HG02759 (cell line): ENCODE results near the gene TAPBP.
A peak's percentile ranks its signal among the peaks of the same experiment; 100 is the strongest.
"Not testable (repeated sequence)": the region's sequence is repeated elsewhere in the genome, so short reads cannot be mapped to it uniquely, and the experiment has no call there.

ENCODE experiments used
- ATAC-seq: cut with Tn5 transposase; IDR thresholded peaks from one replicate; pipeline ENCODE4 v1.9.1; 2021; ENCODE audit warnings: mild to moderate bottlenecking, moderate library complexity; ENCODE audit not compliant: unreplicated experiment

The TAPBP gene

DNA sequence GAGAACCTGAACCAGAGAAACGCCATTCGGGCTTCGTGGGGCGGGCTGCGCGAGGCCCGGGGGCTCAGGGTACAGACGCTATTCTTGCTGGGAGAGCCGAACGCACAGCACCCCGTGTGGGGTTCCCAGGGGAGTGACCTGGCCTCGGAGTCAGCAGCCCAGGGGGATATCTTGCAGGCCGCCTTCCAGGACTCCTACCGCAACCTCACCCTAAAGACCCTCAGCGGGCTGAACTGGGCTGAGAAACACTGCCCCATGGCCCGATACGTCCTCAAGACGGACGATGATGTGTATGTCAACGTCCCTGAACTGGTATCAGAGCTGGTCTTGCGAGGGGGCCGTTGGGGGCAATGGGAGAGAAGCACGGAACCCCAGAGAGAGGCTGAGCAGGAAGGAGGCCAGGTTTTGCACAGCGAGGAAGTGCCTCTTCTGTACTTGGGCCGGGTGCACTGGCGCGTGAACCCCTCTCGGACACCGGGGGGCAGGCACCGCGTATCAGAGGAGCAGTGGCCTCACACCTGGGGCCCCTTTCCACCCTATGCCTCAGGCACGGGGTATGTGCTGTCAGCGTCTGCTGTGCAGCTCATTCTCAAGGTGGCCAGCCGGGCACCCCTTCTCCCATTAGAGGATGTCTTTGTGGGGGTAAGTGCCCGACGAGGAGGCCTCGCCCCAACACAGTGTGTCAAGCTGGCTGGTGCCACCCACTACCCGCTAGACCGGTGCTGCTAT is 36.1 kb downstream of the TAPBP start:
- no peak for ATAC-seq

DNA sequence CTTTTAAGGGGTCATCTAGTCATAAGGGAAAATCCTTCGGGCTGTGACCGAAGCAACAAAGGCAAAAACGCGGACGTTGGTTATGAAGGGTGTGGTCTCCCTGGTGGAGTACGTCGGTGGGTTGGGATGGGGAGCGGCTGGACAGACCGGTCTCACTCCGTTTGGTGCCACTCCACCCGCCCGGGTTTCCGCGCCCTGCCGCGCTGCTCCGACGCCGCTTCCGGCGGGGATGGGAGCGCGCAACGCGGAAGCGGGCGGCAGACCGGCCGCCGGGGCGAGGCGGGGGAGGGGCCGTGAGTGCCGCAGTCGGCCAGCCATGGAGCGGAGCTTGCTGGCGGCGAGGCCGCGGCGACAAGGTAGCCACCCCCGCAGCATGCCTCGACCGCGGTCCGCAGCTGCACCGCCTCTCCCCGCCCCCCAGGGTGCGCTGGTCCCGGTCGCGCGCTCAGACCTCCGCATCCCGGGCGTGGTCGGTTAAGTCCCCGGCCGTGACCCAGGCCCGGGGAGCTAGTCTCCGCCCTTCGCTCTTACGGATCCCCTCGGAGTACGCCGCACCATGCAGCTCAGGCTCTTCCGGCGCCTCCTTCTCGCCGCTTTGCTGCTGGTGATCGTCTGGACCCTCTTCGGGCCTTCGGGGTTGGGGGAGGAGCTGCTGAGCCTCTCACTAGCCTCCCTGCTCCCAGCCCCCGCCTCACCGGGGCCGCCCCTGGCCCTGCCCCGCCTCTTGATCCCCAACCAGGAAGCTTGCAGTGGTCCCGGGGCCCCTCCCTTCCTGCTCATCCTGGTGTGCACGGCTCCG is 36.8 kb downstream of the TAPBP start, which contains the start of gene B3GALT4:
Gene B3GALT4, plus strand, starts transcription at position 260 of the 799 bp plus-strand sequence. Its CDS starts 297 bp downstream, at position 557.
- peak; percentile 61 for ATAC-seq

DNA sequence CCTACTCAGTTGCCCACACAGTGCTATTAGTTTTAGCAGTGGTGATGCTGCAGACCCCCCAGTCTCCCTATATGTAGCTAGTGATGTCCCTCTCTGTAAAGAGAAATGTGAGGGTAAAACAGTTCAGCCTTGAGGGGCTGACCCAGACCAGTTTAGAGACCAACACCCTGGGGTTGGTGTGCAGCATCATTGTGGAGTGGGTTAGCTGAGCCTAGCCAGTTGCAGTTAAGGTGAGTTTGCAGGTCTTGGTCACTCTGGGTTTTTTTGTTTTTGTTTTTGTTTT is 37.4 kb downstream of the TAPBP start:
- ATAC-seq: no peak

GRCh38 chr6:33275795-33276580 is 37.9 kb downstream of the TAPBP start:
- not testable (repeated sequence) for ATAC-seq

DNA sequence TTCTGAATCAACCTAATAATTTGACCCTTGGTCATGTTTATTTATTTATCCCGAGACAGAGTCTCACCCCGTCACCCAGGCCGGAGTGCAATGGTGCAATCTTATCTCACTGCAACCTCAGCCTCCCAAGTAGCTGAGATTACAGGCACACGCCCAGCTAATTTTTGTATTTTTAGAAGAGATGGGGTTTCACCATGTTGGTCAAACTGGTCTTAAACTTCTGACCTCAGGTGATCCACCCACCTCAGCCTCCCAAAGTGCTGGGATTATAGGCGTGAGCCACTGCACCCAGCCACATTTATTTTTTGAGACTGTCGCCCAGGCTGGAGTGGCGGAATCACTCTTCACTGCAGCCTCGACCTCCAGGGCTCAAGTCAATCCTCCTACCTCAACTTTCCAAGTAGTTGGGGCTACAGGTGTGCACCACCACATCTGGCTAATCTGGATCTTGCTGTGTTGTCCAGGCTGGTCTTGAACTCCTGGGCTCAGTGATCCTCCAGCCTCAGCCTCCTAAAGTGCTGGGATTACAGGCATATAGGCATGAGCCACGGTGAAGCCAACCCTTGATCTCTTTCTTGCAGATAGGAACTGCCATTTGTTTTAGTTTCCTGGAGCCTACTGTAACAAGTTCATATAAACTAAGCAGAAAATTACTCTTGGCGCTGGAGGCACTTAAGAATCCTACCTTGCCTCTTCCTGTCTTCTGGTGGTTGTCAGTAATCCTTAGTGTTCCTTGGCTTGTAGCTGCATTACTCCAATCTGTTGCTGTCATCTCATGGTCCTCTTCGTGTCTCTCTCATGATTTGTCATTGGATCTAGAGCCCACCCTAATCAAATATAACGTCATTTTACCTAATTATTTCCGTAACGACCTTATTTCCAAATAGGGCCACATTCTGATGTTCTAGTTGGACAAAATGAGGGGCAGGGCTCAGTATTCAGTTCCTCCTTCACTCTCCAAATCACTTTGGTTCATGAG is 39.7 kb downstream of the TAPBP start:
- ATAC-seq: no peak

DNA sequence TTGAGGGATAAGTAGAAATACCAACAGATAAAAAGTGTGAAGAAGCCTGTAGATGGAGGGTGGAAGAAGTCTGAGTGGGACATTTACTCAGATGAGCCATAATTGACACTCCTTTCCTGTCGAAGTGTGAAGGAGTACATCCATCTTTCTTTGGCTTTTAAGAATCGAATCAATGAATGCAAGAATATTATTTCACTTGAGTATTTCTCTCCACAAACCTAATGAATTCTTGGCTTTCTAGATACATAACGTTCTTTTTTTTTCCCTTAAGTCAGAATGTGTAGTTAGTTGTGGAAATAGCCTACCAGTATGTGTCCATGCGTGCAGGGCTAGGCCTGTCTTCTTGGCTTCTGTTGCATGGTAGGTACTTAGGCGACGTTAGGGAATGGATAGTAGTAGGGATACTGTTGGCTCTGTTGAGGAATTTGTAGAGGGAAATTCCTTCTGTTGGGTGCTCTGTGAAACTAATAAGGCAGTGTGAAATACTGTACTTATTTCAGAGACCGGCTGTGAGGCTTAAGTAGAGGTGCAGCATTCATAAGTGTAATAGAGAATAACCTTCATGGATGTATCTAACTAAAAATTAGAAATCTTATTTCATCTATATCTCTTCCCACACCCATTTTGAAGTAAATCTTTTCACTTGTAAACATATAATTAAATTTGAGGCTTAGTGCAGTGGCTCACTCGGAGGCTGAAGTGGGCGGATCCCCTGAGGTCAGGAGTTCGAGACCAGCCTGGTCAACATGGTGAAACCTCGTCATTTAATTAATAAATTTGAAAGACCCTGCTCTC is 40.6 kb downstream of the TAPBP start:
- ATAC-seq: no peak

DNA sequence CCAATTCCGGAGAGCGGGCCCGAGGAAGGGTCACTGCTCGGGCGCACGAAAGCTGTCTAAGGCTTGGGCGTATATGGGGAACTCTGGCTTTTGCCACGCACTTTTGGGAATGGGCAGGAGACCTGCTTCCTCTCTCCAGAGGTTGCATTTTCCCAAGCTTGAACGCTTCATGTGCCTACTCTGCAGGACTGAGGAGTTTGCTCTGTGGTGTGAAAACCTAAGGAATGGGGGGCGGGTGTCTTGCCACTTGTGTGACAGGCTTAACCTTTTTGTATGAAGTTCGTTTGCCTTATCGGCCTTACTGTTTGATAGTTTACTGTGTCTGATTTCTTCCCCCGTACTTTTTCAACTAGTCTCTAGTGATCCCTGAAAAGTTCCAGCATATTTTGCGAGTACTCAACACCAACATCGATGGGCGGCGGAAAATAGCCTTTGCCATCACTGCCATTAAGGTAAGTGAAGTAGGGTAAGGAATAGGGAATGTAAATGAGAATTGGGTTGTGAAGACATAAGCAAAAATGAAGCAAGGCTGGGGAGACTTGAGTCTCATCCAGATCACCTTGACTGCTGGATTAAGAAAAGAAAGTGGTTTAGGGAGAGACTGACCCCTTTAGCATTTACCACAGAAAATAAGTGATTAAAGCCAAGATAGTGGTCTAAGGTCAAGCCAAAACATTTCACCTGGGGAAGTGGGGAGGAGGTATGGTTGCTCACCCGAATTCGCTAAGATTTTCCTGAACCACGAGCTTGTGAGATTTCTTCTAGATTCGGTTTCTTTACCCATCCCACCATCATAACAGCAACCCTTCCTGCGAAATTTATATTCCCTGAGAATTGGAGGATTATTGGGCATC is 41.4 kb downstream of the TAPBP start:
- ATAC-seq: no peak

DNA sequence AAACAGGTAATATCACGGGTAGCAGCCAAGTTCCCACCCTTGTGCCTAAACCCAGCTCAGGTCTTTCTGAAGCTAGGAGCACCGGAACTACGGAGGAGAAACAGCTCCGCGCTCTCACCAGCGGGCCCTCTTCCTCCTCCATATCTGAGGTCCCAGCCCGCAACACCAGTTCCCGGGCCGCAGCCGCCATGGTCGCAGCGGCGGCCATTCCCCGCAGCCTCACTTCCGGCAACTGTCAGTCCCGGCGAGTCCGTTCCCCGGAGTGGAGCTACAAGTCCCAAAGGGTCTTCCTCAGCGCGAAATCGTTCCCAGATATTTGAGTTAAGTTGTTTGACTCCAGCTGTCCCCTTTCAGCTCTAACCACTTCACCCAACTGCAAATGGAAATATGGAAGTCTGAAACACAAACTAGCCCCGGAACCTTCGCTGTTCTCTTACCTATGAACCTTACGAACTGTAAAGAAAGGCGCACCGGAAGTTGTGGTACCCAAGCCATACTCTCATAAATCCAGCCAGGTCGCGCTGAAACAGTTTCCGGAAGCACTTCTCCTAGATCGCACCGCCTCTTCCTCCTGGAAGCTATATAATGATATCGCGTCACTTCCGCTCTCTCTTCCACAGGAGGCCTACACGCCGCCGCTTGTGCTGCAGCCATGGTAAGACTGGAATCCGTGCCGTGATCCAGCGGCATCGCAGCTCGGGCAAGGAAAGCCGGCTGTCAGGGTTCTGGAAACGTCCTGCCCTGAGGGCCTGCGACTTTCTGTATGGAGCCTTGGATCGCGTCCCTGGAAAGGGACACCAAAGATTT is 42.2 kb downstream of the TAPBP start, which contains the start of the genes RPS18 and VPS52:
Gene RPS18, plus strand, starts transcription at position 608 of the 807 bp plus-strand sequence. Its CDS starts 45 bp downstream, at position 653.
Gene VPS52, minus strand, starts transcription at position 409 of the 807 bp plus-strand sequence. Its CDS starts 201 bp downstream, at position 208.
- ATAC-seq: peak; percentile 86

DNA sequence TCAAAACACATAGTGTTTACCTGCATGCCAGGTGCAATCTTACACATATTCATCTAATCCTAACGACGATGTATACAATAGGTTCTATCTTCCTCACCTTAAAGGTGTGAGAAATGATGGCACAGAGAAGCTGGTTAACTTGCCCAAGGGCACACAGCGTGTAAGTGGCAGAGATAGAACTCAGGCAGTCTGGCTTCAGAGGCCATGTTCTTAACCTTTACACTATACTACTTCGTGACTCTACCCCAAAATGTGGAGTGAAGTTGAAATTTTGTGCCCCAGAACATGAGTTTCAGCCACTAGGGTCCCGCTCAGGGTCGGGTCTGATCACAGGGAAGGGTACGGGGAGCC is 42.8 kb downstream of the TAPBP start:
- no peak for ATAC-seq

- ATAC-seq: no peak
These were observed 49.9 kb downstream of the TAPBP start for GRCh38 chr6:33264015-33264414.

GRCh38 chr6:33262490-33262889 is 51.4 kb downstream of the TAPBP start:
- not testable (repeated sequence) for ATAC-seq

DNA sequence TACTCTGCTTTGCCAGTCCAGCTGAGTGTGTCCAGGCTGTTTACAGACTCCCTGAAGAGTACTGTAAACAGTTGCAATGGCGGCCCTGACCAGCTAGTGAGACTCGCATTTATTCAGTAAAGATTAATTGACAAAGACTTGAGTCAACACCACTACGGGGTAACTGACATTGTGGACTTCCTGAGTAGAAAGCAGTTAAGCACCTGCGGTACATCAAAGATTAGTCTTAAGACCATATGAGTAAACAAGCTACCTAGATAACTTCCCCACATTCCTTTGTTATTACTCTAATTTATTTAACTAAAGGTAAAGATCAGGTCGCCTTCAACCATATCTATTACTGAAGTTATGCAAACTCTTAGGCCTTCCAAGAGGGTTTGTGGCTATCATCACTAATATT is 54.8 kb downstream of the TAPBP start:
- ATAC-seq: no peak

- no peak for ATAC-seq
These were observed 59.3 kb downstream of the TAPBP start for GRCh38 chr6:33254591-33254990.

DNA sequence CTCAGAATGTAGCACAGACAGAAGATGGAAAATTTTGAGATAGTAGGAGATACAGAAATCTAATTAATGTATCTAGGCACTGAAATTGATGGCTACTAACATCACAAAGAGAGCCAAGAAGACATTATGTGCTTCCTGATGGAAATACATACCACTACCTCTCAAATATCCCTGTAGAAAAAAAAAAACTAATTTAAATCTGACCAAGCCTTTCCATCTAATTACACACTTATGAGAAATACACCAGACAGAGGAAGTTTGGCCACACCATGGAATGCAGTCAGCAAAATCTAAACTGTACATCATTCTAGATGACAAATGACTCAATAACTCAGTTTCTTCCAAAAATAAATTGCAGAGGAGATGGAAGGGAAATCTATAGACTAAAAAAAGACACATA is 61.1 kb downstream of the TAPBP start:
- ATAC-seq: no peak

DNA sequence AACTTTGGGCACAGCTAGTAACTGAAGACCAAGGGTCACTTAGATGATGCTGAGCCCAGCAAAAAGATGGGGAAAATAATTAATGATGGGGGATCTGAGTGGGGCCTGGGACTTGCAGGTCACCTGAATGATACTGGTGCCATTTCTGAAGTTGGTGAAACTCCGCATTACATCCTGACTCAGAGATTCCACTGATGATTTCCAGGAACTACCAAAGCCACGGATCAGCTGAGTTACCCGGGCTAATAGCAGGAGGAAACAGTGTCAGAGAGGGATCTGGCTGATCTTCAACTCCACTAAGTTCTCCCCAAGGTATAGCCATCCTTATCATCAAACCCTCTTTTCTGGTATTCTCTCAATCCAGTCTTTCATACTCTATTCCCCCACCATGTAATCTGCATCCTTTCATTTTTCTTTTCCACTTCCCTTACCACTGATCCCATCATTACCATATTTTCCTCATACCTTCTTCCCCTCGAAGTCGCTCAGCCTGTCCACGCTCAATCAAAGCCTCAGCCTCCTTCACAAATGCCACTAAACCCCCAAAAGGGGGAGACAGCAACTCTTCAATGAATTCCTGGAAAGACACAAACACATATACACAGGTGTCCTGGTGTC is 62.4 kb downstream of the TAPBP start:
- ATAC-seq: no peak

DNA sequence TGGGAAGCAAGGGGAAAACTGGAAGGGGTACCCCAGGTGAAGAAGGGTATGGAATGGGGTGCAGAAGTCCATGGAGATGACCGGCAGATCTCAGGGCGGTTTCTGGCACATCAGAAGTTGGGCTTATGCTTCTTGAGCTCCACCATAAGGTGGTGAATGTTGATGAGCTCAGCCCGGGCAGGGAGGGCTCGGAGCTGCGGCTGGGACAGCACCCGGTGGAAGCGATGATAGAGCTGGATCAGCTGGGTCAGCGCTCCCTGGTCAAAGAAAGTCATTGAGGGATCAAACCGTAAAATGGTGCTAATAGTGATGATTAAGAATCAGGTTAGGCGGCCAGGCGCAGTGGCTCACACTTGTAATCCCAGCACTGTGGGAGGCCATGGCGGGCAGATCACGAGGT is 63.1 kb downstream of the TAPBP start:
- no peak for ATAC-seq
